H7 (cell line): ENCODE measurements around the gene MUC15. TPM values are rescaled to one million over a fixed set of nuclear protein-coding genes. Genes with fewer than 3 reads are reported as not detected.

Source experiments
- DNase-seq: peaks from one replicate; pipeline ENCODE4 v3.0.0; 2012
- H3K27me3 ChIP-seq: 2 replicates; pipeline ENCODE4 v1.6.0; 2011; ENCODE audit warnings: mild to moderate bottlenecking, low read length; ENCODE audit not compliant: control insufficient read depth, insufficient read depth
- H3K36me3 ChIP-seq: replicated peaks from 2 replicates; pipeline ENCODE4 v1.5.1; 2011; ENCODE audit warnings: low read length; ENCODE audit not compliant: control insufficient read depth, insufficient read depth
- H3K4me3 ChIP-seq: 2 replicates; pipeline ENCODE4 v1.5.1; 2011; ENCODE audit warnings: low read depth, mild to moderate bottlenecking, control low read depth, low read length, moderate library complexity; ENCODE audit not compliant: insufficient read depth
- total RNA-seq: library from RNA; depleted of rRNA; stranded (reverse); fragments of >200 nt; shearing (Covaris generic); gene quantifications from 2 replicates; pipeline ENCODE4 v1.2.3, GENCODE V29; 2014

Gene MUC15
- total RNA-seq, 1 experiment from 2014 or later: not detected

DNA sequence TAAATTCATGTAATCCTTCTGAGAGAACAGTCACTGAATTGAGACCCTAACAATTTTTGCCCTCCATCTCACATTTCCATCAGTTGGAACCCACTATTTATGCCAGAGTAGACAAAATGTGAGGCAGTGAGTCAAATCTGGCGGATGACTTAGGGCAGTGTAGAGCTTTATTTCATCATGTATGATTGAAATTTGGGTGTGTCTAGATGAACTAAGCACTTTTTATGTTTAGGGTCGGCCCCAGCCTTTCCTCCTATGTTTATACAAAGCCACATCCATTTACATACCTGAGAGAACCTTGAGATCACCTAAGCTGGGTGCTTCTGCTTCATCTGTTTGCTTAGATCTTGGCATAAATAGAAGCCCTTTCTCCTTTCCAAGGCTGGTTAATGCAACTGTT lies 15.0 kb upstream of the MUC15 start:
- no peak for DNase-seq
- Histone ChIP-seq H3K27me3 (no peaks in the 10 kb centered on the region), H3K4me3 (no peak overlapping the region), H3K36me3 (no peaks in the 10 kb centered on the region)

DNA sequence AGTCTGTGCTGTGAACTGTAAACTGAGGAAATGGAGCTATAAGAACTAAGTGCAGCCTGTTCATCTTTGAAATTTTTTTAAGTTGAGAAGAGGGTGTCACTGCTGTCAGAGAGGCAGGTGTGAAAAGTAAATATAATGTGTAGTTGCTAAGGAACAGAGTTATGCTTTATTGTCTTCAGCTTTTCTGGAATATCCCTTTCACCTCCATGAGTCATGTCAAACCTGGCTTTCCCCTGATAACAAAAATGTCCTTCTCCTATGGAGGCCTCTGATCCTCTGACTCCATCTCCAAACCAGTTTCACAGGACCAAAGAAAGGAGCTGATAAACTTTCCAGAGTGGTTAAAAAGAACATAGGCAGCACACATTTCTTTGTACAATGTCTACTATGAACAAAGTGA lies 12.8 kb upstream of the MUC15 start:
- no peaks in the 10 kb centered on the region for H3K36me3 ChIP-seq
- no peaks in the 10 kb centered on the region for H3K27me3 ChIP-seq
- DNase-seq: no peak
- no peak overlapping the region for H3K4me3 ChIP-seq

DNA sequence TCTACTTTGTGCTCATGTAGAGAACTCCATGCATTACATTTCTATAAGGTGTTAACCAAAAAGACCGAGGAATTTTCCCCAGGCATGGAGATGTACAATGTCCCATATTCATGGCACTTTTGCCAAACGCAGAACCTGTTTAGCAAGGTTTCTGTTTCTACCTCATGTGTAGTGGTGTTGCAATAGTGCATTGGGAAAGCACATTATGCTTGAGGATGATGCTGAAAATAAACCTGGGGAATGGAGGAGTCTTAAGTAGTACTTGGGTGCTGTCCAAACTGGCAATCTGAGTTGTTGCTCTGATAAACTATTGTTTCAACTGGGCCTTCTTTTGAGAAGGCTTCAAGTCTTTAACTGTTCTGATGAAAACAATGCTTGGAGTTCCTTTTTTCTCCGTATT lies 11.5 kb upstream of the MUC15 start:
- H3K4me3 ChIP-seq: no peak overlapping the region
- no peaks in the 10 kb centered on the region for H3K36me3 ChIP-seq
- DNase-seq: no peak
- no peaks in the 10 kb centered on the region for H3K27me3 ChIP-seq

DNA sequence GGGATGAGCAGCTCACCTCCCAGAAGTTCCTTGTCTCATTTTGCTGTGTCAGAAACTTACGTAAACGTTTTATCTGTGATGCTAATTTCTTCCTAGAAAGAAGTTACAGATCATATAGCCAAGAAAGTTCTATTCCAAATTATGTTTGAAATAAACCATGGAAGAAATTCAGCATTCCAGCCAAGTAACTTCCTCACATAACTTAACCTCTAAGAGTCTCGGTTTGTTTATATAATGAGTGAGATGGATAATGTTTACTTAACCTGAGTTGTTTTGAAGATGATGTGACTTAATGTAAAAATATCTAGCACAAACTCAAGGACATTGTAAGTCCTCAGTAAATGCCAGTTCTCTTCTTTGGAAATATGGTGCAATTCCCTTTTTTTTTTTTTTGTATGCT lies 8.9 kb upstream of the MUC15 start:
- Histone ChIP-seq H3K36me3 (no peaks in the 10 kb centered on the region), H3K4me3 (no peak overlapping the region), H3K27me3 (no peaks in the 10 kb centered on the region)
- no peak for DNase-seq

DNA sequence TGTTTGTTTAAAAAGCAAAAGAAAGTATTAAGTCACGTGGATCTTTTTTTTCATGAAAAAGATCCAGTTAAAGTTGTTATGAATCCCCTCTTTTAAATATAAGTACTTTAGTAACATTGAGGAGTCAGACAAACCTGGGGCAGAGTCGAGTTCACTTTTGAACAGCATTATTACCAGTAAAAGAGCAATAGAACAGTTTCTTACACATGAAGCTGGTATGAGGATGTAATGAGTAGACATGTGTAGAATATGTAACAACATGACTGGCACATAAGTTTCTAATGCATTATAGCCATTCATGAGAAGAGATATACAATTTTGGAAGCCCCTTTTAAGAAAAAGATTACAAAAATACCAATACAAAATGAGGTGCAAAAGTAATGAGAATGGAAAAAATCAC lies 7.6 kb upstream of the MUC15 start:
- no peak overlapping the region for H3K4me3 ChIP-seq
- no peaks in the 10 kb centered on the region for H3K27me3 ChIP-seq
- DNase-seq: no peak
- no peaks in the 10 kb centered on the region for H3K36me3 ChIP-seq

DNA sequence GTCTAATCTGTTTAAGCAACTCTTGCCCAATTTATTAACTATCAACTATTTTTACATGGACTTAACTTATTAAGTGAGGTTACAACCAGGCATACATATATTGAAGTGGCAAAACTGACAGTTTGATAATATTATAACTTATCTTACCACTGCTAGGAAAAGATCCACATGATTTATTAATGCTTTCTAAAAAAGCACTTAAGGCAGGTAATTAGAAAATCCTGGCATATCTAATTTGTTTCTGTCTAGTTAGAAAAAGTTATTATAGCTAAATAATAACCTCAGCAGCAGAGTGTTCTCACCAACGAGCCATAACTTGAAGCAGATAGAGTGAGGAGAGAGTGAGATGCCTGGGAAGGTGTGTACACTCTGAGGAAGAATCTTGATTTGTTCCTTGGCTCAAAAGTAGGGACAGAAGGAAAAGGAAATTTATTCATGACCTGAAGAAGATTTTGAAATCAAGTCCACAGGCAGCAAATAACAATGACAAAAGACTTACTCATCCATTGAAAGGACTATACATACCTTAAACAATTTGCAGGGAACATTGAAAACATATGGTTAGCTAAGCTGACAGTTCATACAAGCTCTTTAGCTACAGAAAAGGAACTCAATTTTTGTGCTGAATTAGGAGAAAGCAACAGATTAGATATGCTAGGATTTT lies 7.1 kb upstream of the MUC15 start:
- H3K36me3 ChIP-seq: no peaks in the 10 kb centered on the region
- H3K27me3 ChIP-seq: no peaks in the 10 kb centered on the region
- no peak for DNase-seq
- no peak overlapping the region for H3K4me3 ChIP-seq

DNA sequence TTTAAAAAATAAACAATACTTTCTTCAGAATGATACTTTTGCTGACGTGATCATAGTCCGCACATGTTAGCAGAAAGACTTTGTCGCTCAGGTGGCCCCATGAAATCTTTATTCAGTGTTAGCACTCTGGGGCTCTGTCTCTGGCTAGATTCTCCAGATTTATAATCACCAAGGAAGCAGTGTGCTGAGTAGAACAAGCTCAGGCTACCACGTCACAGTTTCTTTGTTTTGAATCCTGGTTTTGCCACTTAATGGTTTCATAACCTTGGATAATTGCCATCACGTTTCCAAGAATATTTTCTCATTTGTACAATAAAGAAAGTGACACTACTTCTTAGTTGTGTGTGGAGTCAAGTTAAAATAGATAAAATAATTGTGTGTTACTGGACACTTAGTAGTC lies 3.9 kb upstream of the MUC15 start:
- H3K36me3 ChIP-seq: no peaks in the 10 kb centered on the region
- no peaks in the 10 kb centered on the region for H3K27me3 ChIP-seq

DNA sequence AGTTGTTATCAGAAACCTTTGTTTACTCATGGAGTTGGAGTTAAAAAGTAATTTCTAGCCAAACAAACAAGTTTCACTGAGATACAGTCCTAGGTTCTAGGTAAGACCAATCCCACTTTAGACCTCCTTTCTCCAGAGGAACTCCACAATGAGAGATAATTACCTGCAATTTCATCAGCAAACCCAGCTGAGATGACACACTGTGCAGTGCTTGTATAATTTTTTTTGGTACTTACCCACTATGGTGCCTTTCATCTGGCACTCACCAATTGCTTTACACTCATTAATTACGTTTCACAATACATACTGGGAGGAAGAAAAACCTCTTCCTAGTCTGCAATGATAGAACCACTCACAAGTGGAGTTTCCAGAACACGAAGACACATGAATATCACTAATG lies 1.8 kb upstream of the MUC15 start:
- no peak overlapping the region for H3K4me3 ChIP-seq
- no peak for DNase-seq
- no peaks in the 10 kb centered on the region for H3K27me3 ChIP-seq
- no peaks in the 10 kb centered on the region for H3K36me3 ChIP-seq

More for the DNA sequence above, 3.9 kb upstream of the MUC15 start:
- H3K4me3 ChIP-seq: no peak overlapping the region
- no peak for DNase-seq

DNA sequence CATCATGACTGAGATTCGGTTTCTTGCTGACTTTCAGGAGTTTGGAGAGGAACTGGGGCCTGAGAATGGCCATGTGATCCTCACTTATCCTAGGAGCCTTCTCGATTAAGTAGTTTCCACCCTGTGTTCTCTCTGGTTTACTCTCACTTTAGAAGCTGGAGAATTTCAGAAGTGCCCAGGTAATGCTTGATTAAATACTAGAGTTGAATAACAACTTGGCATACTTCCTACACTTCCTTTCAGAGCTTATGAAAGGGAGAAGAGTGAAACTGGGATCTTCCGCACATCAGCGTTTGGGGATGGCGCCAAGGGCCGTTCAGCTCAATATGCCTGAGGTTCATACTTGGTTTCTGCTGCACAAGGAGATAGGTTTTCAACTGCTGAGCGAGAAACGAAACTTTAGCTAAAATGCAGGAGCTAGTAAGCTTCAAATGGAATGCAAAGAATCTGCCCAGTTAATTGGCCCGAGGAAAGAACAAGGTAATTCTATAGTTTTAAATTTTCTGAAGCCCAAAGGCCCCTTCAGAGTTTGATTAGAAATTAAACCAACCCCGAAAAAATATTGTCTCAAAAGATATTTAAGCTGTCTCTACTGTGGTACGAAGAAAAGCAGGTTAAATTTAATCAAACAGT lies 823 bp upstream of the MUC15 start:
- Histone ChIP-seq H3K27me3 (no peaks in the 10 kb centered on the region), H3K4me3 (no peak overlapping the region), H3K36me3 (no peaks in the 10 kb centered on the region)
- no peak for DNase-seq

DNA sequence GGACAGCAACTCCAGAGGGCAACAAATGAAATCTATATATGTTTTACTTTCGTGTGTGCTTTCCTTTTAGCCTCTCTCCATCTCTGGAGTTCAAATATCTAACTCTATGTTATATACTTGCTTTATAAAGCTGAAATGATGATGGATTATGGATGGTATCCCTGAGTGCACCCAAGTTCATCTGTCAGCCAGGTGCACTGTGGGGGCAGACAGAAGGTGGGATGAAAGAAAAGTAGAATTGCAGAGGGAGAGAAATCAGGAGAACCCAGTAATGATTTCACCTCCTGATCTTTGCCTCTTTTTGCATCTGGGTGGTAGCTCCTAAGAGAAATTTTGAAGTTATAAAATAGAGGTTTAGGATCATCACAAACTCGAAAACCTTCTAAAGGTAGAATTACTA lies 2.4 kb downstream of the MUC15 start:
- Histone ChIP-seq H3K36me3 (no peaks in the 10 kb centered on the region), H3K27me3 (no peaks in the 10 kb centered on the region), H3K4me3 (no peak overlapping the region)
- no peak for DNase-seq

DNA sequence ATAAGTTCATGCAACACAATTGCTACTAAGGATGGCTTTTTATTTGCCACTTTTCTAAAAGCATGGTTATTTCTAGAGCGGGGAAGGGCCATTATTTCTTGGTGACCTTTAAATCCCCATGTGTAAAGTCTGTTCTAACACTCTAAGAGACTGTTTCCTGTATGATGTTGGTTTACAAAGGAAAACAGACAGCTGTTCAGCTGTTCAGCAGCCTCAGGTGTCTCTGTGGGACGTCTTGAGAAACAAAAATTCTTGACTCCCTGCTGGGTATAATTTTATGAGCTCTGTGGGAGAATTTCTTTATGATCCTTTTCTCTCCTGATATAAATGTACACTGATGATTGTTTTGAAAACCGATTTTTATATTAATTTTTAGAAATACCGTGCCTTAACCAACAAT lies 13.9 kb downstream of the MUC15 start:
- H3K36me3 ChIP-seq: no peaks in the 10 kb centered on the region
- no peak for DNase-seq
- no peak overlapping the region for H3K4me3 ChIP-seq
- no peaks in the 10 kb centered on the region for H3K27me3 ChIP-seq

DNA sequence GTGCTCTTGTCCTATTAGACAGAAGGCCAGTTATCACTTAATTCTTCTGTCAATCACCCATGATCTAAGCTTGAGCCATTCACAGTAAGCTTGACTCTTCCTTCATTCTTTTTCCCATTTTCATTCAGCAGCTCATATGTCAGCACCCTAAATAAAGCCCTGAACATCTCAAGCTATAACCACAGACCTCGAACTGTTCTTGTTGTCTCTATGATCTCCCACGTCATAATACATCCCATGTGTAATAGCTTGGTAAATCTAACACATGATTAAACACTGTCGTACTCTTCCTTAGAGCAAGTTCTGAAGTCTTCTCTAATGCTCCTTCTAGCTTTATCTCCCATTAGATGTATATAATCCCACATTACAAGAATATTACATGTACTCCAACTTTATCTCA lies 14.4 kb downstream of the MUC15 start:
- no peaks in the 10 kb centered on the region for H3K27me3 ChIP-seq
- H3K36me3 ChIP-seq: no peaks in the 10 kb centered on the region
- DNase-seq: no peak
- no peak overlapping the region for H3K4me3 ChIP-seq

DNA sequence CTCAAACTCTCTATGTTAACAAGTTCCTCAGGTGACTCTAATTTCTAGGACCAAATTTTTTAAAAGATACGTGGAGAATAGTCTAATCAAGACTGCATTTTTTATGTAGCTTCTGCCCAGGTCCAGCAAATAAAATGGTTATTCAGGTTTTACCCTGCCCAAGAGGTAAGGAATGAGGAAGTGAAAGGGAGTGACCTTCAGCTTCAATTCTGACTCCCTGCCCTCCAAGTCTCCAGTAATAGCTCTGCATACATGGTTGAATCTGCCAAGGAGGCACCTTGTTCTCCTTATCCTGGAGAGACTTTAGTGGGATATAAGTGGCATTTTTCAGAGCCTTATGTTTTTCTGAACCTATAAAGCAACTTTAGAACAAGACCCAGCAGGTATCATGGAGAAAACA lies 15.5 kb downstream of the MUC15 start:
- Histone ChIP-seq H3K27me3 (no peaks in the 10 kb centered on the region), H3K4me3 (no peak overlapping the region), H3K36me3 (no peaks in the 10 kb centered on the region)
- no peak for DNase-seq

DNA sequence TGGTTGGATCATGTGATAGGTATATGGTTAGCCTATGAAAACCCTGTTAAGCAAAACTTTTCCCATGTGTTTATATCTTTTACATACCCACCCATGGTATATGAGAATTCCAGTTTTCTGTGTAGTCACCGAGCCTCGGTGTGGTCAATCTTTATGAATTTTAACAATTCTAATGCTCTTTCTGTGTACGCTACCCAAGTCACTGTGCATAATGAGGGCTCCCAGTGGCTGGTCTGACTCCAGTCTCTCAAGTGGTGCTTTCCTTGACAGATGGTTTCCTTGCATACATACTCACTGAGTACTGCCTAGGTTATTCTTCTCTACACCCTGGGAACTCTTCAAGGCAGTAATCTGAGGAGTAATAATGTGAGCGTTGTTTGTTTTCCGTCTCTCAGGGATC lies 17.6 kb downstream of the MUC15 start:
- DNase-seq: no peak
- Histone ChIP-seq H3K36me3 (no peaks in the 10 kb centered on the region), H3K4me3 (no peak overlapping the region), H3K27me3 (no peaks in the 10 kb centered on the region)

DNA sequence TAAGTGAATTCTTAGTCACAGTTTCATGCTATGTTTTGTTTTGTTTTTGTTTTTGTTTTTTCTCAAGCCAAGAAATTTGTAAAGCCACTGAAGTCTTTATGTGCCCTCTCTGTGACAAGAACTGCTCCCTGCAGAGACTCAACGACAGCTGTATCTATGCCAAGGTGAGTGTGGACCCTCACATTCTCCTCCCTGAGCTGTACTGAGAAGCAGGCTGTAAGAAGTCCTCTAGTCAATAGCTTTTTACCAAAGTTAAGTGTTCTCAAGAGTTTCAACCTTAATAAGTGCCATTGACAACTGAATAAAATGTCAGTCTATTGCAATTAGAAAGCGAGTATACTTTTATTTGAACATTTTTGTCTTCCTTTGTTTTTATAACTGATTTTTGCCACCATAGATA lies 18.9 kb downstream of the MUC15 start:
- H3K27me3 ChIP-seq: no peaks in the 10 kb centered on the region
- no peaks in the 10 kb centered on the region for H3K36me3 ChIP-seq
- DNase-seq: no peak
- H3K4me3 ChIP-seq: no peak overlapping the region
